ENCODE data around the gene NR2E3.

- TF ChIP-seq CTCF (IDR thresholded peaks at IDR 0.05): no peak
- no peak for TF ChIP-seq EZH2 (IDR thresholded peaks at IDR 0.05)
Observed at GRCh38 chr15:71776304-71776703, 34.0 kb upstream of the NR2E3 start.

Data from neural progenitor cell (in vitro differentiated cells).